SH-SY5Y (cell line): Measurements from ENCODE around the gene AASS.

Source experiments
- GATA2 ChIP-seq: IDR thresholded peaks from 2 replicates; pipeline ENCODE4 v1.6.1; 2011; ENCODE audit warnings: mild to moderate bottlenecking, low read depth, low read length
- GATA3 ChIP-seq: IDR thresholded peaks from 2 replicates; pipeline ENCODE4 v1.6.1; 2011; ENCODE audit warnings: low read depth, mild to moderate bottlenecking, low read length, moderate library complexity

GRCh38 chr7:122072924-122073599 lies 71.0 kb downstream of the AASS start:
- TF ChIP-seq GATA2: no peak
- TF ChIP-seq GATA3: no peak
